HG02938 (cell line): ENCODE measurements around the gene ARHGAP42.

ENCODE experiments used
- ATAC-seq: cut with Tn5 transposase; IDR thresholded peaks from one replicate; pipeline ENCODE4 v1.9.1; 2021; ENCODE audit warnings: mild to moderate bottlenecking, moderate library complexity; ENCODE audit not compliant: unreplicated experiment

Gene ARHGAP42

GRCh38 chr11:100948936-100949335, 261.8 kb downstream of the ARHGAP42 start:
- no peak for ATAC-seq

- ATAC-seq, result no peak
These were observed 262.4 kb downstream of the ARHGAP42 start for GRCh38 chr11:100949443-100949842.

- ATAC-seq, result no peak
These were observed 268.2 kb downstream of the ARHGAP42 start for GRCh38 chr11:100955318-100955717.

- no peak for ATAC-seq
These were observed 269.3 kb downstream of the ARHGAP42 start for GRCh38 chr11:100956351-100956750.

- no peak for ATAC-seq
These were observed 270.4 kb downstream of the ARHGAP42 start for GRCh38 chr11:100957499-100957898.

- ATAC-seq, result no peak
These were observed 274.5 kb downstream of the ARHGAP42 start for GRCh38 chr11:100961633-100962032.

GRCh38 chr11:100963375-100963774, 276.3 kb downstream of the ARHGAP42 start:
- ATAC-seq, result no peak

GRCh38 chr11:100964435-100964834, 277.3 kb downstream of the ARHGAP42 start:
- no peak for ATAC-seq

- ATAC-seq, result no peak
These were observed 278.3 kb downstream of the ARHGAP42 start for GRCh38 chr11:100965346-100965745.

- no peak for ATAC-seq
These were observed 279.3 kb downstream of the ARHGAP42 start for GRCh38 chr11:100966366-100966765.

GRCh38 chr11:100969008-100969407, 281.9 kb downstream of the ARHGAP42 start:
- ATAC-seq, result no peak

- no peak for ATAC-seq
These were observed 283.4 kb downstream of the ARHGAP42 start for GRCh38 chr11:100970283-100971164.

GRCh38 chr11:100972046-100972445, 285.0 kb downstream of the ARHGAP42 start:
- no peak for ATAC-seq

- no peak for ATAC-seq
These were observed 291.4 kb downstream of the ARHGAP42 start for GRCh38 chr11:100978442-100978841.

- no peak for ATAC-seq
These were observed 291.9 kb downstream of the ARHGAP42 start for GRCh38 chr11:100978939-100979338.

- no peak for ATAC-seq
These were observed 293.1 kb downstream of the ARHGAP42 start for GRCh38 chr11:100980156-100980555.

- no peak for ATAC-seq
These were observed 294.2 kb downstream of the ARHGAP42 start for GRCh38 chr11:100981196-100981824.

- peak; percentile 79 for ATAC-seq
These were observed 297.6 kb downstream of the ARHGAP42 start for GRCh38 chr11:100984668-100985067.

- no peak for ATAC-seq
These were observed 303.8 kb downstream of the ARHGAP42 start for GRCh38 chr11:100990931-100991330.

GRCh38 chr11:100991541-100991940, 304.5 kb downstream of the ARHGAP42 start:
- no peak for ATAC-seq

GRCh38 chr11:100994966-100995365, 307.9 kb downstream of the ARHGAP42 start:
- ATAC-seq, result no peak

GRCh38 chr11:100999756-101000155, 312.7 kb downstream of the ARHGAP42 start:
- no peak for ATAC-seq
